GM19397 (cell line): Measurements from ENCODE around the gene IGSF5.
"Not testable (repeated sequence)": the region's sequence is repeated elsewhere in the genome, so short reads cannot be mapped to it uniquely, and the experiment has no call there.

Source experiments
- ATAC-seq: cut with Tn5 transposase; IDR thresholded peaks from one replicate; pipeline ENCODE4 v1.9.1; 2021; ENCODE audit warnings: mild to moderate bottlenecking, moderate library complexity; ENCODE audit not compliant: unreplicated experiment

Gene IGSF5

GRCh38 chr21:39744883-39745282 is at the start of gene IGSF5:
Gene IGSF5, plus strand, starts transcription at chr21:39745183. Its CDS starts 327 bp downstream, at chr21:39745510.
- ATAC-seq: not testable (repeated sequence)

GRCh38 chr21:39696196-39696595 is 48.8 kb upstream of the IGSF5 start:
- no peak for ATAC-seq

GRCh38 chr21:39696618-39697017 is 48.4 kb upstream of the IGSF5 start:
- no peak for ATAC-seq

GRCh38 chr21:39700318-39700717 is 44.7 kb upstream of the IGSF5 start:
- no peak for ATAC-seq

- ATAC-seq: no peak
These were observed 41.4 kb upstream of the IGSF5 start for GRCh38 chr21:39703578-39703977.

GRCh38 chr21:39705849-39706248 is 39.1 kb upstream of the IGSF5 start:
- ATAC-seq: no peak

GRCh38 chr21:39707316-39707715 is 37.7 kb upstream of the IGSF5 start:
- no peak for ATAC-seq

GRCh38 chr21:39710866-39711265 is 34.1 kb upstream of the IGSF5 start:
- no peak for ATAC-seq

- ATAC-seq: no peak
These were observed 32.7 kb upstream of the IGSF5 start for GRCh38 chr21:39712273-39712672.

GRCh38 chr21:39712976-39713375 is 32.0 kb upstream of the IGSF5 start:
- no peak for ATAC-seq

- no peak for ATAC-seq
These were observed 31.1 kb upstream of the IGSF5 start for GRCh38 chr21:39713905-39714304.

GRCh38 chr21:39714331-39714730 is 30.7 kb upstream of the IGSF5 start:
- ATAC-seq: no peak

GRCh38 chr21:39715804-39716397 is 29.1 kb upstream of the IGSF5 start:
- ATAC-seq: no peak

GRCh38 chr21:39720126-39720778 is 24.7 kb upstream of the IGSF5 start:
- no peak for ATAC-seq

GRCh38 chr21:39721885-39722284 is 23.1 kb upstream of the IGSF5 start:
- ATAC-seq: no peak

- ATAC-seq: no peak
These were observed 20.0 kb upstream of the IGSF5 start for GRCh38 chr21:39724944-39725343.

- no peak for ATAC-seq
These were observed 18.9 kb upstream of the IGSF5 start for GRCh38 chr21:39726133-39726532.

GRCh38 chr21:39727401-39728120 is 17.4 kb upstream of the IGSF5 start:
- ATAC-seq: no peak

GRCh38 chr21:39728341-39728740 is 16.6 kb upstream of the IGSF5 start:
- ATAC-seq: no peak

- no peak for ATAC-seq
These were observed 14.4 kb upstream of the IGSF5 start for GRCh38 chr21:39730418-39731157.

- ATAC-seq: no peak
These were observed 8.3 kb upstream of the IGSF5 start for GRCh38 chr21:39736716-39737115.
